BJ (cell line): Measurements from ENCODE around the gene PTPMT1. TPM values are rescaled to one million over a fixed set of nuclear protein-coding genes. Genes with fewer than 3 reads are reported as not detected.

ENCODE experiments used
- CTCF ChIA-PET: fragments of 350-600 bp; formaldehyde crosslinking; extraction: SDS; loops from one replicate; lab custom pipeline; 2021; ENCODE audit warnings: antibody characterized with exemption, inconsistent platforms; lab: Yijun Ruan, JAX
- POLR2A ChIA-PET: fragments of 300-600 bp; sonication (Branson Sonifier 250); formaldehyde crosslinking; extraction: SDS; loops from one replicate; lab custom pipeline; 2021; ENCODE audit warnings: antibody characterized with exemption; lab: Charles Lee
- DNase-seq: peaks from one replicate; pipeline ENCODE4 v3.0.0-alpha.2; 2011; ENCODE audit warnings: low read depth
- H3K27me3 ChIP-seq: 2 replicates; pipeline ENCODE4 v1.6.0; 2011; ENCODE audit warnings: low read length; ENCODE audit not compliant: control insufficient read depth, insufficient read depth
- H3K36me3 ChIP-seq: 2 replicates; pipeline ENCODE4 v1.5.1; 2011; ENCODE audit warnings: low read length; ENCODE audit not compliant: control insufficient read depth, insufficient read depth
- H3K4me3 ChIP-seq: 2 replicates; pipeline ENCODE4 v1.5.1; 2011; ENCODE audit warnings: low read depth, mild to moderate bottlenecking, control low read depth, low read length
- polyA plus RNA-seq: library from polyadenylated mRNA; depleted of rRNA; stranded (reverse); fragments of >200 nt; gene quantifications from 2 replicates; pipeline ENCODE4 v1.2.3, GENCODE V29; 2011
- TF ChIP-seq, protein P1 (sequence below): IDR thresholded peaks from 2 replicates; pipeline ENCODE4 v1.5.1; 2011; ENCODE audit warnings: low read depth, mild to moderate bottlenecking, control low read depth, inconsistent platforms, low read length, moderate library complexity; ENCODE audit not compliant: insufficient read depth

Gene PTPMT1
- polyA plus RNA-seq, 1 experiment: 61.9 TPM

DNA sequence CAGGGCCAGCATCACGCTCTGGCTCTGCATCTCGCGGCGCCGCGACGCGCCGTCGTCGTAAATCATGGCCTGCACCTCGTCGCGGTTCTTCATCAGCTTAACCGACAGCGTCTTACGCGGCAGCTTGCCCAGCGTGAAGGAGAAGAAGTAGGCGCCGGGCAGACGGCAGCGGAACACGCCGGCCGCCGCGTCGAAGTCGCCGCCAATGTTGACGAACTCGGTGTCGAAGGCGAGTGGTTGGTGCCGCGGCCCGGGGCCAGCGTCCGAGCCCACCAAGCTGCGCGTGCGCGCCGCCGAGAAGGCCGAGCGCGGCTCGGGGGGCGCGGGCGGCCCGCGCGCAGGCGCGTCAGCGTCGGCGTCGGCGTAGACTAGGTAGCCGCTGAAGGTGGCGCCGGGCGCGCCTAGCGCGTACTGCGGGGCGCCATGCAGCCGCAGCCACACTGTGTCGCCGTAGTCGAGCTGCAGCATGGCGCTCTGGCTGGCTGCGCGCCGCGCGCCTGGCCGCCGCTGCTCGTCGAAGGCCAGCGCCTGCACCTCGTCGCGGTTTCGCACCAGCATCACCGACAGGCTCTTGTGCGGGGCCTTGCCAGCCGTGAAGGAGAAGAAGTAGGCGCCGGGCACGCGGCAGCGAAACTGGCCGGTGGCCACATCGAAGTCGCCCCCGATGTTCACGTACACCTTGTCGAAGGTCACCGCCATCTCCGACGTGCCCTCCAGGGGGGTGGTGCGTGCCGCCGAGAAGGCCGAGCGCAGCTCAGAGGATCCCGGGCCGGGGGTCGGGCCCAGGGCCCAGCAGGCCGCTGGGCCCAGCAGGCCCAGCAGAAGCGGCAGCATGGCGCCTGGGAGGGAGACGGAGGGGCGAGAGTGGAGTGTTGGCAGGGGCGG lies 24.8 kb downstream of the PTPMT1 start:
- TF ChIP-seq, protein P1, sequence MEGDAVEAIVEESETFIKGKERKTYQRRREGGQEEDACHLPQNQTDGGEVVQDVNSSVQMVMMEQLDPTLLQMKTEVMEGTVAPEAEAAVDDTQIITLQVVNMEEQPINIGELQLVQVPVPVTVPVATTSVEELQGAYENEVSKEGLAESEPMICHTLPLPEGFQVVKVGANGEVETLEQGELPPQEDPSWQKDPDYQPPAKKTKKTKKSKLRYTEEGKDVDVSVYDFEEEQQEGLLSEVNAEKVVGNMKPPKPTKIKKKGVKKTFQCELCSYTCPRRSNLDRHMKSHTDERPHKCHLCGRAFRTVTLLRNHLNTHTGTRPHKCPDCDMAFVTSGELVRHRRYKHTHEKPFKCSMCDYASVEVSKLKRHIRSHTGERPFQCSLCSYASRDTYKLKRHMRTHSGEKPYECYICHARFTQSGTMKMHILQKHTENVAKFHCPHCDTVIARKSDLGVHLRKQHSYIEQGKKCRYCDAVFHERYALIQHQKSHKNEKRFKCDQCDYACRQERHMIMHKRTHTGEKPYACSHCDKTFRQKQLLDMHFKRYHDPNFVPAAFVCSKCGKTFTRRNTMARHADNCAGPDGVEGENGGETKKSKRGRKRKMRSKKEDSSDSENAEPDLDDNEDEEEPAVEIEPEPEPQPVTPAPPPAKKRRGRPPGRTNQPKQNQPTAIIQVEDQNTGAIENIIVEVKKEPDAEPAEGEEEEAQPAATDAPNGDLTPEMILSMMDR: no peak
- H3K4me3 ChIP-seq: peak overlapping the region; percentile 0; the same call in 1 of the 2 replicates
- DNase-seq: no peak

DNA sequence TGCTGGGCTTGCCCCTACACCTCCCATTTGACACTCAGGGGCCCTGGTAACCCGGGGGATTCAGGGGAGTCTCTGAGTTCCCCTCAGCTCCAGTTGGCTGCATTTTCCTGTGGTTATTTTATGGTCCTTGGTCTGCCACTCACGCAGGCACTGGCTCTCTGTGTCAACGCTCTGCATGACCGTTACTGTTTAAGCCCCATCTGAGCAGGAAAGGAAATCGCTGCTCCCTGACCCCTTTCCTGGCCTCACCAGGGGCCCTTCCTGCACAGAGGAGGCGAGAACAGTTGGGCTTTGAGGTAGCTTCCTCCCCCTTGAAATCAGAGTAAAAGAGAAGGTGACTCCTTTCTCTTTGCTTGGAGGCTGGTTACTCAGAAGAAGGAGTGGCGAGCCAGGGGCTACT lies 26.4 kb downstream of the PTPMT1 start:
- Histone ChIP-seq H3K36me3 (no peaks in the 10 kb centered on the region), H3K4me3 (no peak overlapping the region), H3K27me3 (peaks cover 45% of the 10 kb centered on the region)
- POLR2A ChIA-PET: interaction anchor here (0.7 kb wide), 1 partner anchor 104 kb away, joined by 11 read pairs; no protein-coding TSS in a partner anchor
- CTCF ChIA-PET: interaction anchor here (0.7 to 2.0 kb wide), 3 partner anchors 10 to 25 kb away, joined by 3 to 7 read pairs (median 5); no protein-coding TSS in a partner anchor
- DNase-seq: no peak
- TF ChIP-seq, protein P1: no peak

More for the DNA sequence above, 24.8 kb downstream of the PTPMT1 start:
- H3K27me3 ChIP-seq: peaks cover 41% of the 10 kb centered on the region
- CTCF ChIA-PET: no interaction called here
- POLR2A ChIA-PET: no interaction called here
- H3K36me3 ChIP-seq: no peaks in the 10 kb centered on the region

DNA sequence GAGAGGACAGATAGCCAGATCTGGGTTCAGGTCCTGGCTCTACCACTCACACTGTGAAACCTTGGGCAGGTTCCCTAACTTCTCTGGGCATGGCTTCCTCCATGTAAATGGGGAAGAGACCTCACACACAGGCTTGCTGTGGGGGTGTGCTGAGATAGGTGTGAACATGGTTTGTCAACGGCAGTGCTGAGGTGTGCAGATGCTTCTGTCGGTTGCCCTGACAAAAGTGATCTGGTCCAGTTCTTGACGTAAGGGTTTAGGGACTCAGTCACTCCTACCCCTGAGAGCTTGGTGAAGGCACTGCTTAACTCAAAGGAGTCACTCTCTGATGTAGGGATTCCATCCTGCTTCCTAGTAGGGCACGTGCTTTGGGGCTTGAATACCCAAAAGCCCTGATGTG lies 26.9 kb downstream of the PTPMT1 start:
- TF ChIP-seq, protein P1: no peak
- Histone ChIP-seq H3K27me3 (peaks cover 45% of the 10 kb centered on the region), H3K4me3 (no peak overlapping the region), H3K36me3 (no peaks in the 10 kb centered on the region)
- DNase-seq: no peak
- POLR2A ChIA-PET: no interaction called here
- CTCF ChIA-PET: interaction anchor here (0.7 to 2.0 kb wide), 3 partner anchors 9 to 25 kb away, joined by 3 to 7 read pairs (median 5); no protein-coding TSS in a partner anchor

DNA sequence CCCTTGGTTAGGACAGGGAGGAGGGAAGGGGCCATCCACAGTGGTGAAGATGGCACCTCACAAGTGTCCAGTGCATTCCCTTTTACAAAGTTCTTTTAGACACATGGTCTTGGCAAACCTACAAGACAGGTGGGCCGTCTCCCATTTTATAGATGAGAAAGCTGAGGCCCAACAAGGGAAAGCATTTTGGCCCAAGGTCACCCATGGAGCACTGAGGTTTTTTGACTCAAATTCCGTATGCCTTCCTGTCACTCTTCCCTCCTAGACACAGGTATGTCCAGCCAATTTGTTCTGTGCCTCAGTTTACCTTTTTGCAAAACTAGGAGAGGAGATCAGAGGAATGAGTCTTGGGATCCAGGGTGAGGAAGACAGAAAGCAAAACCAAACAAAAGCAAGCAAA lies 27.6 kb downstream of the PTPMT1 start:
- TF ChIP-seq, protein P1: no peak
- Histone ChIP-seq H3K4me3 (no peak overlapping the region), H3K36me3 (no peaks in the 10 kb centered on the region), H3K27me3 (peaks cover 45% of the 10 kb centered on the region)
- POLR2A ChIA-PET: no interaction called here
- no peak for DNase-seq
- CTCF ChIA-PET: interaction anchor here (2.0 kb wide), 1 partner anchor 14 kb away, joined by 7 read pairs; no protein-coding TSS in a partner anchor

DNA sequence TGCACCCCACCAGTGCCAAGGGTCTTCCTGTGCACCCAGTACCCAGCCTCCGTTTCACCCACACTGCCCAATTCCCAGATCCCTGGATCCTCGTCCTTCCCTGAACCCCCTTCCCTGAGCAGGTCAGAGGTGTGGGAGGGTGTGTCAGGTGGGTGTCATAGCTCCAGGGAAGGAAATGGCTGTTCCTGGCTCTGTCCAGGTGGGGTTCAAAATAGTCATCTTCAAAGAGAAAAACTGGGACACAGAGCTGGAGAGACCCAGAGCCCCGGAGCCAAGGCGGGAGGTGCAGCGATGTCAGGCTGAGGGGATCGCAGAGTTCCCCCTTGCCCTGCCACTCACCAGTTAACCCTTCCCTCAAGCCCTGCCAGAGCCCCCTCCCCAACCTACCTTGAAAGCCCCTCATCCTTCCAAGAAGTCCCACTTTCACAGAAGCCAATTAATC lies 28.1 kb downstream of the PTPMT1 start:
- no peak for DNase-seq
- ChIA-PET POLR2A (no interaction called here), CTCF (no interaction called here)
- Histone ChIP-seq H3K27me3 (peaks cover 45% of the 10 kb centered on the region), H3K4me3 (no peak overlapping the region; the same call in 1 of the 2 replicates), H3K36me3 (no peaks in the 10 kb centered on the region)
- TF ChIP-seq, protein P1: no peak
